Stimulated activated CD4-positive, alpha-beta T cell treated with anti-CD3 and anti-CD28 coated beads, Interleukin-15, amount 100 ng/mL, for 1 hour (primary cell): Measurements from ENCODE around the gene MORN1.

Experiments used
- DNase-seq, 2 donors: peaks; one replicate each; pipeline ENCODE4 v3.0.0-alpha.2; 2020; ENCODE audit warnings: low read depth in 1 of 2, low spot score in 1 of 2

Gene MORN1

DNA sequence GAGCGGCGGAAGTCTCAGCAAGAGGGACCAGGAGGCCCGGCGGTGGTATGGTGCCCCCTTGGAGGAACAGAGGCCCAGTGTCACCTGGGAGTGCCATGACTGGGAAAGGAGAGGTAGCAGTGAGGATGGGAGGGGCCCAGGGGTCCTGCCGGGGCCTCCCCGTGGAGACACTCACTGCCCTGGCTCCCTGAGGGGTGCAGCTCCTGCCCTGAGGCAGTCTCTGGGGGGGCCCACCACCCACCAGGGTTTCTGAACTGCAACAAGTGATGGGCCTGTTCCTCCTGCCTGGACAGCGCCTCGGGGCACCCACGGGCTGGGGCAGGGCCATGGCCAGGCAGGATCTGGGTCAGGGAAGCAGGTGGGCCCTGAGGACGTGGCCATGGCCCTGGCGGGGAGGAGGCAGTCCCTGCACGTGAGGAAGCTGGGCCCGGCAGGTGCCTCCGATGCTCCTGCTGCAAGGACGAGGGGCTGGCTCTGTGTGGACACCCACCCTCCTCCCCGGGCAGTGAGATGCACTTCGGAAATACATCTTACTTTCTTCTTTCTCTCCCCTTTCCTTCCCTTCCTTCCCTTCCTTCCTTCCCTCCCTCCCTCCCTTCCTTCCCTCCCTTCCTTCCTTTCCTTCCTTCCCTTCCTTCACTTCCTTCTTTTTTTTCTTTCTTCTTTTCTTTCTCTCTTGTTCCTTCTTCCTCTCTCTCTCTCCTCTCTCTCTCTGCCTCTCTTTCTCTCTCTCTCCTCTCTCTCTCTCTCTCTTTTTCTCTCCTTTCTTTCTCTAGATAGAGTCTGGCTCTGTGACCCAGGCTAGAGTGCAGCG, 66.6 kb downstream of the MORN1 start:
- no peak for DNase-seq

DNA sequence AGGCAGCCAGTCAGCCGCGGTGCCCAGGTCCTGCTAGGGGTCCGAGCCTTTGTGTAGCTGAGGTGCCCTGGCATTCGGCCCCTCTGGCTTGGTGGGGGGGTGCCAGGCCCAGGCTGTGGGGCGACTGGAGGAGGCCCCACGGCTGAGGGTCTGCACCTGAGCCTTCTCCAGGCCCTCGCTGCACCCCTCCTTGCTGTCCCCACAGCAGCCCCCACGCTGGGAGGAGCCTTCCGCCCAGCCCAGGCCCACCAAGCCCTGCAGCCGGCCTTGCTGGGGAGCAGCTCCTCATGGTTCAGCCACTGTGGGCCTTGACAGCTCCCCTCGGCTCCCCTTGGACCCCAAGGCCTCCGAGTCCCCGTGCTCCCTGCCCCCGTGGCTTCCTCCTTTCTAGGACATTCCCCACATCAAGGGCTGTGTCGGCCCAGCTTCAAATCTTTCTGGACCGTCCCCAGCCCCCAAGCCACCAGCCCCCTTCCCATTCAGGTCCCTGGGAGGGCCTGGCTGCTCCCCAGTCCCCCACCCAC, 67.8 kb downstream of the MORN1 start:
- no peak for DNase-seq

DNA sequence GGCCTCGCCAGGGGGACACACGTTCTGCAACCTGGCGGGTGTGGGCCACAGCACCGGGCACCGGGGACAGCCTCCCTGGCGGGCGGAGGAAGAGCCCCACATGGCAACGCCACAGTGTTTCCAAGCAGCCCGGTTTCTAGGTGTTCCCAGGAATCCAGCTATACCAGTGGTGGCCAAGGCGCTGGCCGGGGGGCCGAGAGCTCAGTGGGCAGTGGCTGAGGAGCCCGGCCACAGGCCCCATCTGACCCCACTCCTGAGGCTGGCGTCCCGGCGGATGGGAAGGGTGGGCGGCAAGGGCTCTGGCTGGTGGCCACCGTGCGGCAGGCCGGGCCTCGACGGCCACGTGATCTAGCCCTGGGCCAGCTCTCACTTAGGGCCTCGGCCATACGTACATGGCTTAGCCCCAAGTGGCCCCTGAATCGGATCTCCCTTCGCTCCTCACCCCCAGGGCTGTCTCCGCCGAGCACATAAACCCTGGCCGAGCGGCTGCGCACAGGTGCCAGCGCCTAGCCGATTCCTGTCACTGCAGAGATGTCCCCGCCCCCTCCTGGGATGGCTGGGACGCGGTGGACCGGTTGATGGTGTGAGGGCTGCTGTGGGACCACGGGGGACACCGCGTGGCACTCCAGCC, 68.7 kb downstream of the MORN1 start:
- no peak for DNase-seq

DNA sequence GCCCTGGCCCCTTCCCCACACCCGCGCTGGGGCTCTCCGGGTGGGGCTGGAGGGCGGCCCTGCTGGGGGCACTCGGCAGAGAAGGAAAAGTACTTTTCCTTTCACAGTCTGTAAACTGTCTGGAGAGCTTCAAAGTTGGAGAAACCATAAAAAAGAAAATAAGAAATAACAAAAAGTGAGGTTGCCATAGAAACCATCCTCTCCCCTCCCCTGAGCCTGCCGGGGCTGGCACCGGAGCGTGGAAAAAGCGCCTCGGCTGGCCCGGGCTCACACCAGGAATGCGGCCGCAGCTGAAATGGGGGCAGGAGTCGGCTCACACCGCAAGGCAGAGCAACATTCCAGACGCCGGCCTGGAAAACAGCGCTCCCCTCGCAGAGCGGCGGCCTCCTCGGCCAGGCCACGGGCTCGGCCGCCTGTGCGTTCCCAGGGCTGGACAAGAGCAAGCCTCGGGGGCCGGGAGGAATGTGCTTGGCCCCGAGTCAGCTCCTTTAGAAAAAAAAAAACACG, 69.2 kb downstream of the MORN1 start:
- DNase-seq: no peak

DNA sequence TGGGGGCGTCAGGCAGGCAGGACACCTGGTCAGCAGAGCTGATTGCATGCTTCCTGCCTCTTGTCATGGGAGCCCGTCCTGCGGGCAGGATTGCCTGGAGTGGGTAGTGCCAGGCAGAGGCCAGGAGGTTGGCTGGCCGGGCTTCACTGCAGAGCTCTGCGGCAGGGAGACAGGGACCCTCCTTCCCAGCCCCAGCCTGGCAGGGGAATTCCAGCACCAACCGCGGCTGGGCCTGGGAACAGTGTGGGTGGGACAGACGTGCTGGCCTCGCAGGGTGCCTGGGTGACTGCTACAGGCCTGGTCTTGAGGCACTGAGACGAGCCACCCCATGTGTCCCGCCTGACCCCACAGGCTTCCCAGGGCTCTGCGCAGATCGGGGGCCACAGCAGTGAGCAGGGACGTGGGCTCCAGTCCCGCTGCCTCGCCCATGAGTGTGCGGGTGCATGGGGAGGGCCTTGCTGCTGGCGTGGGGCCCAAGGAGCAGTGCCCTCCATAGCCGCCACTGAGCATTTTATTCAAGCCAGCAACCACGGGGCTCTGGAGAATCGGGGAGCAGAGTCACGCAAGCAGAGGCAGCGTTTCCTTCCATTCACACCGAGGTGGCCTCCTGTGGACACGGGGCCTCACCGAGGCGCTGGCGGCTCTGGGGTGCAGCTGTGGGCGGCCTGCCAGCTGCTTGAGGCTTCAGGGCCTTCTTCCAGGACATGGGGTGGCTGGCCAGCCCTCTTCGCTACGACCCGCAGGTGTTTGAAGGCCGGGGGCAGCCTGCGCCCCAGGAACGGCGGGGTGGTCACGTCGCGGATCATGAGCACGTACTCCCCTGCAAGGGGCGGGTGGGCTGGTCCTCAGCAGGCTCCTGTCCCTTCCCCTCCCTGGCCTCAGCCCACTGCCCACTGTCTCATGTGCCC, 70.3 kb downstream of the MORN1 start:
- no peak for DNase-seq

DNA sequence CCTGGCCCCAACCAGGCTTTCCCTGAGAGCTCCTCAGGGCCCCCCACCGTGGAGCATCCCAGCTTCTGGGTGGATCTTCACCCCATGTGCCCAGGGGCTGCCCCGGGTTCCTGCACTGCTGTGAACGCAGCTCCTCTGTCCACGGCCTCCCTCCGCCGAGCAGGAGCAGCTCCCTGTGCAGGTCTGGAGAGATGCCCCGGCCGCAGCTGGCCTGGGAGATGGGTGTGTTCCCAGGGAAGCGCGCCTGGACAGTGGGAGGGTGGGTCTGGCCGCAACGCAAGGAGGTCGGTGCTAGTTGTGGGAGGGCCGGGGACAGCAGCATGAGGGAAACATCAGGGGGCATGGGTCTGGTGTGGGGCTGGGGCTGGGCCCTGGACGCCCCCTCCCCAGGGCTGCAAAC, 71.3 kb downstream of the MORN1 start:
- no peak for DNase-seq

DNA sequence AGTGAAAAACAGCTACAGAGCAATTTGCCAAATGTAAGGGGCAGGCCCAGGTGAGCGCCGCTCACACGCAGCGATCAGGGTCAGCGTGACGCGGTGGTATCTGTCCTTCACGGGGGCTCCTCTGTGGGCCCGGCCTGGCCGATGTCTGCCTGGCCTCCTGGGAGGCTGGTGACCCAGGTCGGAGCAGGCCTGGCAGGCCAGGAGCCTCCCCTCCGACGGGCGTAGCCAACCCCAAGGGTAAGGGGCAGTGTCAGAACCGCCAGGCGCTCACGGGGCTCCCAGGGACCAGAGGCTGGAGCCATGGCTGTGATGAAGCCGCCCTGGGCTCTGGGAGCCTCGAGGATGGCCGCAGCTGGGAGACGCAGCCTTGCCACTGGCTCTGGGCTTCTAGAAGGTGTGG, 72.1 kb downstream of the MORN1 start:
- DNase-seq: no peak

DNA sequence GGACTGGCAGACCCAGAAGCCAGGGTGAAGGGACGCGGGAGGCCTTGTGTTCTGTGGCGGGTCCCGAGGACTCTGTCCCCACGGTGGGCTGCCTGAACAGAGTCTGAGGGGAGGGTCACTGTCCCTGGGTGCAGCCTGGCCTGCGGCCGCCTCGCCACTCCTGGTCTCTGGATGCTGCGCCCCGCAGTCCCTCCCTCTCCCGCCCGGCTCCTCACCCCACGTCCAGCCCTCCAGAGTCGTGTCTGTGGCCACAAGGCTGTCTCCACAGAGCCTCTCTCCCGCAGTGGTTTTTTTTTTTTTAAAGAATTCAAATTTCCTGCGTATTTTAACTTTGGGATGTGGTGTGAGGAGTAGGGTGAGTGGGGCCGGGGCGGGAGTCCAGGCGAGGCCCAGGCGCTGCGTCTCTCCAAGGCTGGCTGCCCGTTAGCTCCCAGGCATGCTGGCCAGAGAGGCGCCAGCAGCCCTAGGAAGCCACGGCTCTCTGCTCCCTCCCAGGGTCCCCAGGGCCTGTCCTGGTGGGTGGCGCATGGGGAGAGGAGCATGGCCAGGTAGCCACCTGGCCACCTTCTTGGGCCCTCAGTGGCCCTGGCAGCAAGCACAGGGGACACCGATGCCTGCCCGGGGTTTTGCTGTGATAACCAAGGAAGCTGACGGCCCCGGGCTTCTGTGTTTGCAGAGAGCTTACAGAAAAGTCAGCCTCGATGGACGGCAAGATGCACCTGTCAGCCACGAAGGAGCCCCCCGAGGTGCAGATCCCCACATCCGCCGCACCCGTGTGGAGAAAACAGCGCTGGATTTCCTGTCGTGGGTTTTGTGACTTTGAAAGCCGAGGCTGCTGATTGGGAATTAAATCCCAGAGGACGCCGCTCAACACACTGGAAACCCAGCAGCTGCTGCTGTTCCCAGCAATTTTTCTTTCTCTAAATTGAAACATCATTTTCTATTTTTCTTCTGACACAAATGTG, 72.8 kb downstream of the MORN1 start:
- DNase-seq: no peak

DNA sequence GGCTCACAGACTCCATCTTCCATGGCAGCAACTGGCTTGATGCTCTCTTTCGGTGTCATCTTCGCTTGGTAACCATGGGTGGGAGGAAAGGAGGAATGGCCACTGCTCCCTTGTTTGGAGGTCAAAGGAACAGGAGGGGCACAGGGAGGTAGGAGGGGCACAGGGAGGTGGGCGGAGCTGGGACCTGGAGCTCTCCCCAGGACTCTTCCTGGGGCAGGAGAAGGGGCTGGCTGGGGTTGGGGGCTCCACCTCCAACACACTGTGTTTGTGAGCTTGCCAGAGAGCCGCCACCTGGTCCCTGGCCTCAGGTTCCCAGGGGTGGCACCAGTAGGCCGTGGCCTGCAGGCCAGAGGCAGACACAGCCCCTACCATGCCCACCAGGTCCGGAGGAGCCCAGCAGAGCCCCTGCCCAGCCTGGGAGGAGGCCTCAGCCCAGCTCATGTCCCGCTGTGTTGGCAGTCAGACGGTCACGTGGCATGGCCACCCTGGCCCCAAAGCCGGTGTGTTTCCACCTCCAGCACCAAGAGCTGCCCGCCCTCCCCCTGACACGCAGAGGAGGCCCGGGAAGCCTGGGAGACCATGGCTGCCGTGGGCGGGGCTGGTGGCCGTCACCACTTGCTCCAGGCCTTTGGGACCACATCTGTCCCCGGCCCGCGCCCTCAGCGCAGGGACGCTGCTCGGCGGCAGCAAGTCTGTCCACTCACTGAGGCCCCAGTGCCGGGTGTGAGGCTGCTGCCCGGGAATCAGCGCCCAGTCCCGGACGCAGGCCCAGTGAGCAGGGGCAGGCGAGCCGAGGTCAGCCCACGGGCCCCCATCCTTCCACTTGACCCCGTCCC, 73.9 kb downstream of the MORN1 start:
- DNase-seq: no peak

DNA sequence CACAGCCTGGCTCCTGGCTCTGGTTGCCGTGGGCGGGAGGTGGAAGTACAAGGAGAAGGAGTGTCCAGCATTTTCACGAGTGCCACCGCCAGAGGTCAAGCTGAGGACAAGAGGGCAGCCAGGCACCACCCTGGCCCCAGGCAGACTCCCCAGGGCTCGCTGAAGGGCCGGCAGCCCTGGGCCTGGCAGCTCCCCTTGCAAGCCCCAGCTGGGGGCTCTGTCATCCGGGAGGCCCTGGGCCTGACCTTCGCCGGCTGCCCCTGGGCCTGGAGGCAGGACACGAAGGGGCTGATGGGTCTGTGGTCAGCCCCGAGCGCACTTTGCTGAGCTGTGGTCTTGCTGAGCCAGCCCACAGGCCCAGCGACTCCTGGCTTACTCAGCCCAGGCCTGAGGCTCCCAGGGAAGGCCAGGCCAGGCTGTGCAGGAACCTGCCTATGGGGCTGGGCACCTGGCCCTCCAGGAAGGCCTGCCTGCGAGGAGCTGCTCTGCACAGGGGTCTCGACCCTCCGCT, 74.8 kb downstream of the MORN1 start:
- DNase-seq: no peak

DNA sequence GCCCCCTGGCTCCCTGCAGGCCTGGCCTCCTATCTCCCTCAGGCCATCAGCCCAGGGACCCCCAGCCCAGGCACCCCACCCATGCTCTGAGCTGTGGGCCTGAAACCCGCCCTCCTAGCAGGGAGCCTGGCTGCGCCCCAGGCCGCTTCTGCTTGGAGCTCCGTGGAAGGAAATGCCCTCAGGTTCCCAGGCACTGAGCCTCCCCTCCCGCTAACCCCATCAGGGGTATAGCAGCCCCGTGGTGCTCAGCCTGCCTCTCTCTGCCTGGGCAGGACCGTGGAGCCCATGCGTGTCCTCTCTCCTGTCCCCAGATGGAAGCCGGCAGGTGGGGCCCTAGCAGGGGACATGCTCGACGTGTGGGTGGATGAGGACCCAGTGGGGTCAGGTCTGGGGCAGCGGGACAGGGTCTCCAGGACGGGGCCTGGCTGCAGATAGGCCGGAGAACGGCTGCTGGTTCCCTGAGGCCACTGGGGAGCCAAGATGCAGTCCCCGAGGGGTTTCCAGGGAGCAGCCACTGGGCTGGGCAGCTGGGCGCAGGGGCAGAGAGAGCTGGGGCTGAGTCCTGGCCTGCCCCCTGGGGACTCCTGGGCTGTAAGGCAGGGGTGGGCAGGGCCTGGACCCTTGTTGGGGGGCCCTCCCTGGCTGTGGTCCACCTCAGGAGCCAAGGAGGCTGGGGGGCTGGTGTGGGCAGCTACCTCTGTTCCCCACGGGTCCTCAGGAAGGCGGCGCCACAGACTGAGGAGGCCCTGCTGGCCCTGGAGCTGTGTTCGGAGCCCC, 75.5 kb downstream of the MORN1 start:
- DNase-seq: no peak

DNA sequence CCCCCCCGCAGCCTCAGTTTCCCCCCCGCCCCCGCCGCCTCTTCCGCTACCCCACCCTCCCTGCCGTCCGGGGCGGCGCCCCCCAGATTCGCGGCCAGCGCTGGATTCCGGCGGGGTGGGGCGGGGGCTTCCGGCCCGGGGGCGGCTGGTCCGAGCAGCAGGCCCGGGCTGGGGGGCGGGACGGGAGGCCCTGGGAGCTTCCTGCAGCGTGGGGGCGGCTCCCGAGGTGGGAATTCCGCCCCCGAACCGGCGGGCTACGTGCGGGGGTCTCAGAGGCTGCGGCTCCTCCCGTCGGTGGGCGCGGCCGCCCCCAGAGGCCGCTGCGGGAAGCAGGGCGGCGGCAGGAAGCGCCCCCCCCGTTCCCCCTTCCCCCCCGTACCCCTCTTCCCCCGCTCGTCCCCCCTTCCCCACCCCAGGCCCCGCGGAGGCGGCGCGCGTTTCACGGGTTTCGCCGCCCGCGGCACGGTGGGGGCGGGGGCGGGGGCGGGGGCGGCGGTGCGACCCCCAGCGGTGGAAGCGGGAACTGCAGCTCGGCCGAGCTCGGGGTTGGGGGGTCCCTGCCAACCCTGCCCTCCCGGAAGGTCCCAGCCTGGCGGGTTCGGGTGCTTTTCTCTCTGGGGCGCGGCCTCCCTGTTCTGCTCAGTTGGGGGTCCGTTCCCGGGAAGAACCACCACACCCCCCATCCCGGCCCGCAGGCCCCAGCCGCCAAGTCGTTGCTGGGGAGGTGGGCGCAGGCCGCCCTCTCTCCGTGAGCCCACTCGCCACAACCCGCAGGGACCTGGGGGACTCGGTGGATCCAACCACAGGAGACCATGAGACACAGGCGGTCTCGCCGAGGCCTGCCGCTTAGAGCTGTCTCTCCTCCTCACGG, 76.3 kb downstream of the MORN1 start:
- peak; percentile 49 to 51 for DNase-seq

DNA sequence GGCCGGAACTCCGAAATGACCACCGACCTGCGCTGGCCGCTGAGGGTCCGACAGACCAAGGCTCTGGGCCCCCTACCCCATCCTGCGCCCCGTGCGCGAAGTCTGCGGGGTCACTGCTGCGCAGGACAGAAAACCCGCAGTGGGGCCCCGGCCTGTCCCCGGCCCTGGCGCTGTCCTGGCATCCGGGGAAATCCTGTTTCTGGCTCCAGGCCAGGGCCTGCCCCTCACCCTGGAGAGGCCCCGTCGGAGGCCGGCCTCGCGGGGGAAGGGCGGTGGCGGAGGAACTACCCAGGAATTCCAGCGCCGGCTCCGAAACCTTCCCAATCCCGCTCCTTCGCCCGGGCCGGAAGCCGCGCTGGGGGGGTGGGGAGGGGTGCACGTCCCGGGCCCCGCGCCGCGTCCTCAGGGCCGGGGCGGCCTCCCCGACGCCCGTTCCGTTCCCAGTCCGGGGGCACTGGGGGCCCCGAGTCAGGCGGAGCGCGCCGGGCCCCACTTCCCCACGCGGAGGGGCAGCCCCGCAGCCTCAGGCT, 77.0 kb downstream of the MORN1 start:
- no peak for DNase-seq

DNA sequence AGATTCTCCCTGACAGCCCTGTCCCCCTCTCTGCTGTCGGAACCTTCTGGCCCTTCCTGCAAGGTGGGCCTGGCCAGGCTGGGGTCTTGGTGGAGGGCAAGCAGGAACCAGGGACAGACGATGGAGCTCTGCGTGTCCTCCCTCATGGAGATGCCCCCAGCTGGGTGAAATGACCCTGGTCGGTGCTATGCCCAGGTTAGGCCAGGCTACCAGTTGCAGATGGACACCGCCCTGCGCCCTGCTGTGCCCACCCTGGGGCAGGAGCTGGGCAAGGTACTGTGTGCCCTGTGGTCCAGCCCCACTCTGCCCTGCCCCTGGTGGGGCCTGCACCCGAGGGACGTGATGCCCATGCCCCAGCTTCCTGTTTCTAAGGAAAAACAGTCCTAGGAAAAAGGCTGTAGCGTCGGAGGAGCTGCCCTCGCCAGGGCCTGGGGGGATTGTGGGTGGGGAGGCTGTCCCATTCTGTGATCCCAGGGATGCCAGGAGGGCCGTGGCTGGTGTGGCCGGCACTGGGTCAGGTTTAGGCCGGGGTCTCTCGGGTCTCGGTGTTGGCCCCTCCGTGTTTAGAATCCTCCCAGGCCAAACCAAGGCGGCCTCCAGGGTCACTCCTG, 77.6 kb downstream of the MORN1 start:
- no peak for DNase-seq

DNA sequence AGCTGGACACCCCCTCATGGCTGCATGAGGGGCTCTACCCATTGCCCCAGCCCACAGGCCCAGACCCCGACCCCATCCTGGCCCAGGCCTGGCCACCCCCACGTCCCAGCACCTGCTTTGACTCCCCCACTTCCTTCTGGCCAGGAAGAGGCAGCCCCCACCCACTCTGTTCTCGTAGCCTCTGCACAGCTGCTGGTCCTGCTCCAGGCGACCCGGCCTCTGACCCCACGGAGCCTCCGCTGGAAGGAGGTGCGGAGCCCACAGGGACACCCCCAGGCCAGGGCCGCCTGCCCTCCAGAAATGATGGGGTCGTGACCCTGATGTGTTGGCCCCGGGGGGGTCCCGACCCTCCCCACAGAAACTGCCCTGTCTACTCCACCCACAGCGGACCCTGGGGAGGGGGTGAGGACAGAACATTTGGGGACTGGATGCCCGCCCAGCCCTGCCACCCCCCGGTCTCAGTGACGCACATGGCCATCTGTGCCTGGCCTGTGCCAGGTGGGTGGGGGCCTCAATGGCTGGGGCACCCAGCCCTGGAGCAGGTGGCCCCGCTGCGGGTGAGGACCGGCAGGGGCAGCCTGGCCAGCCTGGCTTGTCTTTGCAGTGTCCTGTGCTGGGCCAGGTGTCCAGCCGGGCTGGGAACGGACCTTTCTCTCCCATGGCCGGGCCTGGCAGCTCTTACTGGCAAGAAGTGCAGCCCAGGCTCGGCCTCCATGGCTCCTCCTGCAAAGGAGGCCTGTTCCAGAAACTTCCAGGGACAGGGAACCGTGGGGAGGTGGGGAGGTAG, 78.6 kb downstream of the MORN1 start:
- DNase-seq: no peak

DNA sequence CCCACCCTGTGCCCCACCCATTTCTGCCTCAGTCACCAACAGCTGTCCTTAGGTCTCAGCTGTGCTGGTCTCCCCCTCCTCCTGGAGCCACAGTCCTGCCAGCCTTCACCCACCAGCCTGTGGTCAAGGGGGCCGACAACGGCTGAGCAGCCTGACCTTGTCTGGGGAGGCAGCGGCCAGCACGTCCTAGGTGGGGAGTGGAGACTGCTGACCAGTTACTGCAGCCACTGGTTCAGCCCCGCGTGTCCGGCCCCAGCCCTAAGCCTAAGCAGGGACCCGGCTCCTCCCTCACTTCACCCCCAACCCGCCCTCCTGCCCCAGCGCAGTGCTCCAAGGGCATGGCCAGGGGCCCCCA, 79.2 kb downstream of the MORN1 start:
- DNase-seq: no peak
